HL-60 (cell line): ENCODE data around the gene DAP.
A peak's percentile ranks its signal among the peaks of the same experiment; 100 is the strongest.

Source experiments
- DNase-seq, 2 experiments: peaks; one replicate each; pipeline ENCODE4 v3.0.0-alpha.2; 2010 to 2020; ENCODE audit warnings: low read depth in 1 of 2, low spot score in 1 of 2
- H3K27ac ChIP-seq: fragments of 250-450 bp; sonication (Bioruptor Pico); replicated peaks from 2 replicates; pipeline ENCODE4 v1.5.1; 2020; ENCODE audit warnings: mild to moderate bottlenecking, moderate library complexity
- H3K27me3 ChIP-seq: fragments of 250-450 bp; sonication (Bioruptor Pico); 2 replicates; pipeline ENCODE4 v1.5.1; 2021; ENCODE audit warnings: mild to moderate bottlenecking, moderate library complexity; ENCODE audit not compliant: insufficient read depth, poor library complexity, severe bottlenecking
- H3K4me3 ChIP-seq: replicated peaks from 2 replicates; pipeline ENCODE4 v1.5.1; 2011; ENCODE audit warnings: mild to moderate bottlenecking, control low read depth, low read length; ENCODE audit not compliant: insufficient read depth
- CTCF ChIP-seq: IDR thresholded peaks from one replicate; pipeline ENCODE4 v1.5.1; 2011; ENCODE audit warnings: low read length, control low read depth, inconsistent platforms; ENCODE audit not compliant: insufficient read depth
- GABPA ChIP-seq: IDR thresholded peaks from 2 replicates; pipeline ENCODE4 v1.6.1; 2012; ENCODE audit warnings: low read depth
- POLR2AphosphoS5 ChIP-seq: IDR thresholded peaks from 2 replicates; pipeline ENCODE4 v1.6.1; 2012; ENCODE audit warnings: low read depth
- REST ChIP-seq: IDR thresholded peaks from 2 replicates; pipeline ENCODE4 v1.6.1; 2012; ENCODE audit warnings: low read depth; ENCODE audit not compliant: insufficient replicate concordance
- SPI1 ChIP-seq: IDR thresholded peaks from 2 replicates; pipeline ENCODE4 v1.6.1; 2012; ENCODE audit warnings: low read depth, mild to moderate bottlenecking, borderline replicate concordance

DAP gene

GRCh38 chr5:10736808-10737207, 24.2 kb downstream of the DAP start:
- no peak for TF ChIP-seq SPI1
- TF ChIP-seq POLR2AphosphoS5 = no peak
- no peak for TF ChIP-seq GABPA
- no peak for DNase-seq
- no peaks in the 10 kb centered on the region for H3K27me3 ChIP-seq
- H3K27ac ChIP-seq = no peak overlapping the region
- H3K4me3 ChIP-seq = no peak overlapping the region

- no peak for DNase-seq
- H3K27me3 ChIP-seq = no peaks in the 10 kb centered on the region
- no peak overlapping the region; the same call in 1 of the 2 replicates for H3K27ac ChIP-seq
- no peak overlapping the region for H3K4me3 ChIP-seq
- no peak for TF ChIP-seq POLR2AphosphoS5
- TF ChIP-seq SPI1 = no peak
- TF ChIP-seq CTCF = no peak
- TF ChIP-seq REST = no peak
- no peak for TF ChIP-seq GABPA
Measured at GRCh38 chr5:10736354-10736753, 24.7 kb downstream of the DAP start.

- peak in 1 of 2 experiments; percentile 73 for DNase-seq
- TF ChIP-seq CTCF (no peak), POLR2AphosphoS5 (peak; percentile 65), SPI1 (0 out of 2 replicates have a peak, but pooled peaks have one; percentile 38)
- Histone ChIP-seq H3K27ac (peak overlapping the region; percentile 22), H3K27me3 (no peaks in the 10 kb centered on the region), H3K4me3 (no peak overlapping the region)
Measured at GRCh38 chr5:10735569-10736276, 25.3 kb downstream of the DAP start.

- no peak for DNase-seq
- Histone ChIP-seq H3K27me3 (no peaks in the 10 kb centered on the region), H3K4me3 (no peak overlapping the region), H3K27ac (peak overlapping the region; percentile 22; the same call in 1 of the 2 replicates)
- no peak for TF ChIP-seq POLR2AphosphoS5
- no peak for TF ChIP-seq SPI1
- TF ChIP-seq CTCF = no peak
- no peak for TF ChIP-seq REST
- no peak for TF ChIP-seq GABPA
Measured at GRCh38 chr5:10734832-10735523, 26.1 kb downstream of the DAP start.
